CD4-positive, CD25-positive, alpha-beta regulatory T cell (primary cell): ENCODE data around the gene N4BP2L1. TPM values are rescaled to one million over a fixed set of nuclear protein-coding genes. Genes with fewer than 3 reads are reported as not detected.

Source experiments
- ATAC-seq, 2 donors: fragments of 150-1000 bp; cut with Tn5 transposase; one replicate each; pipeline ENCODE4 v1.10.0; 2021; ENCODE audit warnings: low read depth in 2 of 2, moderate number of reproducible peaks in 2 of 2, moderate library complexity in 1 of 2
- DNase-seq, 3 donors: peaks; one replicate each; pipeline versions ENCODE4 v3.0.0 to v3.0.0-alpha.2; 2012 to 2022; ENCODE audit warnings: mixed read lengths in 1 of 3
- H3K27ac ChIP-seq: one replicate; pipeline ENCODE4 v1.7.0; 2013; ENCODE audit warnings: mild to moderate bottlenecking, low read length; ENCODE audit not compliant: insufficient read depth, poor library complexity, severe bottlenecking
- H3K27me3 ChIP-seq: one replicate; pipeline ENCODE4 v1.7.0; 2013; ENCODE audit warnings: low read length; ENCODE audit not compliant: control insufficient read depth, insufficient read depth
- H3K36me3 ChIP-seq: one replicate; pipeline ENCODE4 v1.7.0; 2013; ENCODE audit warnings: mild to moderate bottlenecking, low read length, moderate library complexity; ENCODE audit not compliant: control insufficient read depth, insufficient read depth
- H3K4me1 ChIP-seq: 2 replicates; pipeline ENCODE4 v1.7.0; 2013; ENCODE audit warnings: mild to moderate bottlenecking, low read length; ENCODE audit not compliant: insufficient read depth, control insufficient read depth, poor library complexity, severe bottlenecking
- H3K4me3 ChIP-seq: one replicate; pipeline ENCODE4 v1.7.0; 2013; ENCODE audit warnings: low read depth, mild to moderate bottlenecking, low read length, moderate library complexity
- H3K9me3 ChIP-seq, 2 experiments: 1 replicate in 1 of 2; 2 replicates in 1 of 2; pipeline ENCODE4 v1.7.0; 2013; ENCODE audit warnings: low read length in 2 of 2, mild to moderate bottlenecking in 1 of 2, moderate library complexity in 1 of 2; ENCODE audit not compliant: control insufficient read depth in 2 of 2
- H3K27ac Mint-ChIP-seq, 3 donors: one replicate each; pipeline ENCODE4 v1.8.0; 2020 to 2022; ENCODE audit warnings: mild to moderate bottlenecking in 3 of 3, mixed read lengths in 3 of 3, moderate library complexity in 2 of 3
- H3K27me3 Mint-ChIP-seq: one replicate; pipeline ENCODE4 v1.8.0; 2022; ENCODE audit warnings: mild to moderate bottlenecking, mixed read lengths
- H3K36me3 Mint-ChIP-seq: one replicate; pipeline ENCODE4 v1.8.0; 2020; ENCODE audit warnings: mixed read lengths
- H3K4me1 Mint-ChIP-seq, 4 donors: one replicate each; pipeline ENCODE4 v1.8.0; 2020 to 2022; ENCODE audit warnings: mixed read lengths in 4 of 4, mild to moderate bottlenecking in 1 of 4
- H3K4me3 Mint-ChIP-seq, 4 donors: one replicate each; pipeline ENCODE4 v1.8.0; 2020 to 2022; ENCODE audit warnings: mild to moderate bottlenecking in 4 of 4, mixed read lengths in 4 of 4, moderate library complexity in 3 of 4
- H3K9me3 Mint-ChIP-seq, 7 donors: one replicate each; pipeline ENCODE4 v1.8.0; 2020 to 2022; ENCODE audit warnings: mixed read lengths in 7 of 7, mild to moderate bottlenecking in 3 of 7, moderate library complexity in 2 of 7
- polyA plus RNA-seq, 4 donors: library from polyadenylated mRNA; unstranded; fragments of 300-500 nt; fragmentation: Illumina TruSeq; gene quantifications; one replicate each; pipeline ENCODE4 v1.2.3, GENCODE V29; 2021
- total RNA-seq: library from RNA; stranded (reverse); gene quantifications from one replicate; pipeline ENCODE4 v1.2.3, GENCODE V29; 2022

The N4BP2L1 gene
- total and polyA plus RNA-seq, 5 donors from 2014 or later, result 48.5 to 65.7 (median 58.7) TPM

GRCh38 chr13:32446773-32447465 is 19.0 kb upstream of the N4BP2L1 start:
- Histone ChIP-seq H3K9me3 (no peaks in the 10 kb centered on the region), H3K4me1 (no peaks in the 10 kb centered on the region), H3K36me3 (no peaks in the 10 kb centered on the region), H3K27me3 (no peaks in the 10 kb centered on the region), H3K27ac (no peak overlapping the region), H3K4me3 (no peak overlapping the region)
- H3K27me3 Mint-ChIP-seq, result no peaks in the 10 kb centered on the region
- H3K9me3 Mint-ChIP-seq, result peaks cover 0 to 1% (median 0%) of the 10 kb centered on the region in 7 donors
- no peak overlapping the region for H3K4me3 Mint-ChIP-seq
- H3K27ac Mint-ChIP-seq, result peak overlapping the region in 1 of 3 donors; percentile 18
- peaks cover 24% of the 10 kb centered on the region for H3K36me3 Mint-ChIP-seq
- ATAC-seq (no peak), DNase-seq (no peak)
- peaks cover 0 to 5% (median 4%) of the 10 kb centered on the region in 4 donors for H3K4me1 Mint-ChIP-seq

- H3K9me3 Mint-ChIP-seq, result peaks cover 0 to 1% (median 0%) of the 10 kb centered on the region in 7 donors
- no peak overlapping the region for H3K27ac ChIP-seq
- H3K36me3 Mint-ChIP-seq, result peaks cover 22% of the 10 kb centered on the region
Measured at GRCh38 chr13:32446220-32446619, 18.3 kb upstream of the N4BP2L1 start.

GRCh38 chr13:32445461-32445860 is 17.5 kb upstream of the N4BP2L1 start:
- Histone ChIP-seq H3K36me3 (no peaks in the 10 kb centered on the region), H3K27ac (no peak overlapping the region), H3K4me1 (no peaks in the 10 kb centered on the region), H3K27me3 (no peaks in the 10 kb centered on the region), H3K4me3 (no peak overlapping the region), H3K9me3 (no peaks in the 10 kb centered on the region)
- ATAC-seq (no peak), DNase-seq (no peak)
- Mint-ChIP-seq H3K27me3 (no peaks in the 10 kb centered on the region), H3K4me1 (peaks cover 0 to 5% (median 4%) of the 10 kb centered on the region in 4 donors), H3K4me3 (no peak overlapping the region), H3K27ac (no peak overlapping the region), H3K9me3 (no peaks in the 10 kb centered on the region), H3K36me3 (peaks cover 17% of the 10 kb centered on the region)

More at GRCh38 chr13:32446220-32446619, 18.3 kb upstream of the N4BP2L1 start:
- no peaks in the 10 kb centered on the region for H3K36me3 ChIP-seq
- Mint-ChIP-seq H3K4me1 (peaks cover 0 to 5% (median 4%) of the 10 kb centered on the region in 4 donors), H3K27me3 (no peaks in the 10 kb centered on the region), H3K4me3 (no peak overlapping the region), H3K27ac (no peak overlapping the region)
- ATAC-seq (no peak), DNase-seq (no peak)
- no peak overlapping the region for H3K4me3 ChIP-seq
- no peaks in the 10 kb centered on the region for H3K4me1 ChIP-seq
- no peaks in the 10 kb centered on the region for H3K9me3 ChIP-seq
- no peaks in the 10 kb centered on the region for H3K27me3 ChIP-seq

- no peaks in the 10 kb centered on the region for H3K9me3 ChIP-seq
- no peak overlapping the region for H3K27ac Mint-ChIP-seq
- H3K9me3 Mint-ChIP-seq, result no peaks in the 10 kb centered on the region
- ATAC-seq, result peak; percentile 61 to 76
- H3K4me1 Mint-ChIP-seq, result peaks cover 0 to 5% (median 4%) of the 10 kb centered on the region in 4 donors
- H3K4me3 ChIP-seq, result no peak overlapping the region
- peaks cover 24% of the 10 kb centered on the region for H3K36me3 Mint-ChIP-seq
- H3K27me3 Mint-ChIP-seq, result no peaks in the 10 kb centered on the region
- H3K36me3 ChIP-seq, result peaks cover 3% of the 10 kb centered on the region
- no peak overlapping the region for H3K27ac ChIP-seq
- no peaks in the 10 kb centered on the region for H3K27me3 ChIP-seq
- H3K4me1 ChIP-seq, result no peaks in the 10 kb centered on the region
- H3K4me3 Mint-ChIP-seq, result no peak overlapping the region
- peak in 2 of 3 donors; percentile 43 to 71 for DNase-seq
Measured at GRCh38 chr13:32443111-32443510, 15.2 kb upstream of the N4BP2L1 start.

GRCh38 chr13:32438871-32439270 is 10.9 kb upstream of the N4BP2L1 start:
- no peaks in the 10 kb centered on the region for H3K9me3 ChIP-seq
- no peaks in the 10 kb centered on the region for H3K27me3 ChIP-seq
- DNase-seq (no peak), ATAC-seq (no peak)
- no peaks in the 10 kb centered on the region for H3K9me3 Mint-ChIP-seq
- peaks cover 0 to 6% (median 4%) of the 10 kb centered on the region in 4 donors for H3K4me1 Mint-ChIP-seq
- H3K4me3 Mint-ChIP-seq, result no peak overlapping the region
- no peaks in the 10 kb centered on the region for H3K4me1 ChIP-seq
- H3K27ac Mint-ChIP-seq, result peak overlapping the region in 1 of 3 donors; percentile 62
- H3K27ac ChIP-seq, result no peak overlapping the region
- peaks cover 5% of the 10 kb centered on the region for H3K36me3 ChIP-seq
- no peaks in the 10 kb centered on the region for H3K27me3 Mint-ChIP-seq
- H3K36me3 Mint-ChIP-seq, result peaks cover 29% of the 10 kb centered on the region
- no peak overlapping the region for H3K4me3 ChIP-seq

GRCh38 chr13:32432856-32433255 is 4.9 kb upstream of the N4BP2L1 start:
- no peaks in the 10 kb centered on the region for H3K27me3 Mint-ChIP-seq
- no peaks in the 10 kb centered on the region for H3K27me3 ChIP-seq
- peaks cover 8% of the 10 kb centered on the region for H3K4me1 ChIP-seq
- no peaks in the 10 kb centered on the region for H3K9me3 Mint-ChIP-seq
- peaks cover 4 to 16% (median 8%) of the 10 kb centered on the region in 4 donors for H3K4me1 Mint-ChIP-seq
- no peak overlapping the region for H3K27ac Mint-ChIP-seq
- H3K9me3 ChIP-seq, result no peaks in the 10 kb centered on the region
- H3K4me3 ChIP-seq, result no peak overlapping the region
- DNase-seq (no peak), ATAC-seq (no peak)
- H3K4me3 Mint-ChIP-seq, result no peak overlapping the region
- no peak overlapping the region for H3K27ac ChIP-seq
- H3K36me3 ChIP-seq, result peaks cover under 1% of the 10 kb centered on the region
- peaks cover 15% of the 10 kb centered on the region for H3K36me3 Mint-ChIP-seq

GRCh38 chr13:32431361-32431760 is 3.4 kb upstream of the N4BP2L1 start:
- Mint-ChIP-seq H3K4me3 (no peak overlapping the region), H3K27me3 (no peaks in the 10 kb centered on the region), H3K4me1 (peaks cover 5 to 21% (median 10%) of the 10 kb centered on the region in 4 donors), H3K27ac (no peak overlapping the region), H3K36me3 (peaks cover 14% of the 10 kb centered on the region), H3K9me3 (no peaks in the 10 kb centered on the region)
- no peak for DNase-seq
- no peak for ATAC-seq
- H3K4me3 ChIP-seq, result no peak overlapping the region
- H3K9me3 ChIP-seq, result no peaks in the 10 kb centered on the region
- H3K27me3 ChIP-seq, result no peaks in the 10 kb centered on the region
- no peaks in the 10 kb centered on the region for H3K36me3 ChIP-seq
- peaks cover 13% of the 10 kb centered on the region for H3K4me1 ChIP-seq
- H3K27ac ChIP-seq, result no peak overlapping the region
